Stimulated activated naive CD8-positive, alpha-beta T cell treated with anti-CD3 and anti-CD28 coated beads, Interleukin-15, Interleukin-2, amounts not matched to agents 100 ng/mL and 50 ng/mL, for 24 hours (primary cell): ENCODE measurements around the gene ATF6.

Experiments
- H3K27ac Mint-ChIP-seq: one replicate; pipeline ENCODE4 v1.8.0; 2021; ENCODE audit warnings: mild to moderate bottlenecking, mixed read lengths
- H3K27me3 Mint-ChIP-seq: one replicate; pipeline ENCODE4 v1.8.0; 2021; ENCODE audit warnings: mixed read lengths
- H3K36me3 Mint-ChIP-seq: one replicate; pipeline ENCODE4 v1.8.0; 2021; ENCODE audit warnings: low read depth, mixed read lengths
- H3K4me1 Mint-ChIP-seq: one replicate; pipeline ENCODE4 v1.8.0; 2021; ENCODE audit warnings: low read depth, mixed read lengths
- H3K4me3 Mint-ChIP-seq: one replicate; pipeline ENCODE4 v1.8.0; 2021; ENCODE audit warnings: mild to moderate bottlenecking, mixed read lengths
- H3K9me3 Mint-ChIP-seq: one replicate; pipeline ENCODE4 v1.8.0; 2021; ENCODE audit warnings: mixed read lengths

The ATF6 gene

GRCh38 chr1:161728376-161729226, 37.5 kb upstream of the ATF6 start:
- H3K27me3 Mint-ChIP-seq = peaks cover 18% of the 10 kb centered on the region
- peaks cover 58% of the 10 kb centered on the region for H3K4me1 Mint-ChIP-seq
- H3K36me3 Mint-ChIP-seq = no peaks in the 10 kb centered on the region
- H3K27ac Mint-ChIP-seq = peak overlapping the region; percentile 47
- peak overlapping the region; percentile 33 for H3K4me3 Mint-ChIP-seq
- no peaks in the 10 kb centered on the region for H3K9me3 Mint-ChIP-seq

GRCh38 chr1:161730050-161730564, 36.0 kb upstream of the ATF6 start:
- Mint-ChIP-seq H3K27ac (peak overlapping the region; percentile 96), H3K9me3 (no peaks in the 10 kb centered on the region), H3K36me3 (no peaks in the 10 kb centered on the region), H3K4me3 (peak overlapping the region; percentile 47), H3K4me1 (peaks cover 53% of the 10 kb centered on the region), H3K27me3 (peaks cover 10% of the 10 kb centered on the region)

- Mint-ChIP-seq H3K4me3 (no peak overlapping the region), H3K27me3 (peaks cover 6% of the 10 kb centered on the region), H3K4me1 (peaks cover 53% of the 10 kb centered on the region), H3K27ac (no peak overlapping the region), H3K9me3 (no peaks in the 10 kb centered on the region), H3K36me3 (no peaks in the 10 kb centered on the region)
These were observed 34.9 kb upstream of the ATF6 start for GRCh38 chr1:161731241-161731640.

GRCh38 chr1:161731981-161732718, 34.0 kb upstream of the ATF6 start:
- Mint-ChIP-seq H3K27ac (no peak overlapping the region), H3K36me3 (no peaks in the 10 kb centered on the region), H3K27me3 (peaks cover 6% of the 10 kb centered on the region), H3K4me1 (peaks cover 62% of the 10 kb centered on the region), H3K9me3 (no peaks in the 10 kb centered on the region), H3K4me3 (no peak overlapping the region)

- H3K36me3 Mint-ChIP-seq = no peaks in the 10 kb centered on the region
- no peaks in the 10 kb centered on the region for H3K9me3 Mint-ChIP-seq
- H3K4me1 Mint-ChIP-seq = peaks cover 57% of the 10 kb centered on the region
- no peak overlapping the region for H3K4me3 Mint-ChIP-seq
- H3K27ac Mint-ChIP-seq = no peak overlapping the region
- peaks cover 6% of the 10 kb centered on the region for H3K27me3 Mint-ChIP-seq
These were observed 32.6 kb upstream of the ATF6 start for GRCh38 chr1:161733526-161733925.

GRCh38 chr1:161735837-161736236, 30.3 kb upstream of the ATF6 start:
- Mint-ChIP-seq H3K27ac (peak overlapping the region; percentile 69), H3K27me3 (peaks cover 6% of the 10 kb centered on the region), H3K4me1 (peaks cover 57% of the 10 kb centered on the region), H3K9me3 (no peaks in the 10 kb centered on the region), H3K36me3 (no peaks in the 10 kb centered on the region), H3K4me3 (no peak overlapping the region)

- no peaks in the 10 kb centered on the region for H3K9me3 Mint-ChIP-seq
- H3K36me3 Mint-ChIP-seq = no peaks in the 10 kb centered on the region
- peaks cover 57% of the 10 kb centered on the region for H3K4me1 Mint-ChIP-seq
- H3K4me3 Mint-ChIP-seq = no peak overlapping the region
- peak overlapping the region; percentile 69 for H3K27ac Mint-ChIP-seq
- H3K27me3 Mint-ChIP-seq = peaks cover 6% of the 10 kb centered on the region
These were observed 29.7 kb upstream of the ATF6 start for GRCh38 chr1:161736335-161736969.

- Mint-ChIP-seq H3K9me3 (no peaks in the 10 kb centered on the region), H3K27ac (no peak overlapping the region), H3K36me3 (no peaks in the 10 kb centered on the region), H3K4me1 (peaks cover 54% of the 10 kb centered on the region), H3K4me3 (no peak overlapping the region), H3K27me3 (peaks cover 1% of the 10 kb centered on the region)
These were observed 28.5 kb upstream of the ATF6 start for GRCh38 chr1:161737625-161738024.

GRCh38 chr1:161738627-161739287, 27.4 kb upstream of the ATF6 start:
- Mint-ChIP-seq H3K27me3 (no peaks in the 10 kb centered on the region), H3K4me3 (no peak overlapping the region), H3K27ac (peak overlapping the region; percentile 77), H3K4me1 (peaks cover 64% of the 10 kb centered on the region), H3K9me3 (no peaks in the 10 kb centered on the region), H3K36me3 (no peaks in the 10 kb centered on the region)

GRCh38 chr1:161739865-161740566, 26.1 kb upstream of the ATF6 start:
- Mint-ChIP-seq H3K9me3 (no peaks in the 10 kb centered on the region), H3K36me3 (no peaks in the 10 kb centered on the region), H3K4me1 (peaks cover 76% of the 10 kb centered on the region), H3K4me3 (no peak overlapping the region), H3K27ac (peak overlapping the region; percentile 77), H3K27me3 (no peaks in the 10 kb centered on the region)

GRCh38 chr1:161740921-161741320, 25.2 kb upstream of the ATF6 start:
- peaks cover 5% of the 10 kb centered on the region for H3K27me3 Mint-ChIP-seq
- H3K36me3 Mint-ChIP-seq = no peaks in the 10 kb centered on the region
- no peaks in the 10 kb centered on the region for H3K9me3 Mint-ChIP-seq
- no peak overlapping the region for H3K27ac Mint-ChIP-seq
- H3K4me1 Mint-ChIP-seq = peaks cover 76% of the 10 kb centered on the region
- no peak overlapping the region for H3K4me3 Mint-ChIP-seq

GRCh38 chr1:161743231-161743630, 22.9 kb upstream of the ATF6 start:
- Mint-ChIP-seq H3K27ac (no peak overlapping the region), H3K9me3 (no peaks in the 10 kb centered on the region), H3K4me3 (no peak overlapping the region), H3K4me1 (peaks cover 68% of the 10 kb centered on the region), H3K36me3 (no peaks in the 10 kb centered on the region), H3K27me3 (peaks cover 9% of the 10 kb centered on the region)

GRCh38 chr1:161747801-161748200, 18.3 kb upstream of the ATF6 start:
- Mint-ChIP-seq H3K36me3 (peaks cover 14% of the 10 kb centered on the region), H3K9me3 (no peaks in the 10 kb centered on the region), H3K27ac (no peak overlapping the region), H3K4me3 (no peak overlapping the region), H3K27me3 (peaks cover 9% of the 10 kb centered on the region), H3K4me1 (peaks cover 66% of the 10 kb centered on the region)
